Suprapubic skin (tissue), 4 donors: Measurements from ENCODE around the gene CYP2B6. TPM values are rescaled to one million over a fixed set of nuclear protein-coding genes. Genes with fewer than 3 reads are reported as not detected.
"Not testable (repeated sequence)": the region's sequence is repeated elsewhere in the genome, so short reads cannot be mapped to it uniquely, and the experiment has no call there.

Source experiments
- DNase-seq, 2 donors: peaks; one replicate each; pipeline ENCODE4 v3.0.0-alpha.2; 2019; ENCODE audit warnings: low spot score in 2 of 2
- H3K27ac ChIP-seq: fragments of 200-600 bp; sonication (generic); one replicate; pipeline ENCODE4 v1.5.1; 2019
- H3K27me3 ChIP-seq: fragments of 200-600 bp; sonication (generic); one replicate; pipeline ENCODE4 v1.5.1; 2019
- H3K36me3 ChIP-seq: fragments of 200-600 bp; sonication (generic); one replicate; pipeline ENCODE4 v1.5.1; 2019
- H3K4me1 ChIP-seq: fragments of 200-600 bp; sonication (generic); one replicate; pipeline ENCODE4 v1.5.1; 2019
- H3K4me3 ChIP-seq: fragments of 200-600 bp; sonication (generic); one replicate; pipeline ENCODE4 v1.5.1; 2019; ENCODE audit warnings: mild to moderate bottlenecking
- H3K9me3 ChIP-seq: fragments of 200-600 bp; sonication (generic); one replicate; pipeline ENCODE4 v1.5.1; 2019
- EP300 ChIP-seq: sonication (generic); formaldehyde crosslinking; IDR thresholded peaks from one replicate; pipeline ENCODE4 v1.6.1; 2017; ENCODE audit warnings: antibody characterized with exemption
- POLR2A ChIP-seq, 2 donors: fragments of 450-650 bp; IDR thresholded peaks; one replicate each; pipeline ENCODE4 v1.6.1; 2017; ENCODE audit warnings: antibody characterized with exemption in 2 of 2, mild to moderate bottlenecking in 2 of 2, moderate library complexity in 2 of 2
- POLR2AphosphoS5 ChIP-seq, 3 donors: sonication (generic); formaldehyde crosslinking; IDR thresholded peaks; one replicate each; pipeline ENCODE4 v1.6.1; 2017; ENCODE audit warnings: antibody characterized with exemption in 3 of 3
- WGBS: methylation state at CpG from one replicate; pipeline ENCODE4 v1.1.5; 2018; 5-methylcytosine and 5-hydroxymethylcytosine counted together
- total RNA-seq, 4 donors: library from RNA; depleted of rRNA; stranded (reverse); fragments of >200 nt; gene quantifications; one replicate each; pipeline ENCODE4 v1.1.0, GENCODE V29; 2016
- TF ChIP-seq, protein P1 (sequence below), 2 donors: fragments of 200-600 bp in 1 of 2; fragments of 450-650 bp in 1 of 2; sonication (generic) in 1 of 2; IDR thresholded peaks; one replicate each; pipeline ENCODE4 v1.5.1; 2016 to 2019; ENCODE audit warnings: antibody characterized with exemption in 2 of 2, mild to moderate bottlenecking in 1 of 2, moderate library complexity in 1 of 2

The CYP2B6 gene
- total RNA-seq, 4 donors from 2014 or later = 0.13 to 4.2 (median 1.0) TPM; not detected in 1

GRCh38 chr19:40995355-40995754 lies 4.3 kb downstream of the CYP2B6 start:
- Histone ChIP-seq H3K36me3 (no peaks in the 10 kb centered on the region), H3K4me3 (no peak overlapping the region), H3K27me3 (peaks cover 4% of the 10 kb centered on the region), H3K9me3 (no peaks in the 10 kb centered on the region), H3K4me1 (no peaks in the 10 kb centered on the region), H3K27ac (no peak overlapping the region)
- WGBS = 90% methylated on average over 2 of the region's 2 CpGs
- TF ChIP-seq EP300 (no peak), POLR2A (IDR thresholded peaks at IDR 0.05) (no peak), POLR2AphosphoS5 (IDR thresholded peaks at IDR 0.05) (no peak)
- TF ChIP-seq, protein P1, sequence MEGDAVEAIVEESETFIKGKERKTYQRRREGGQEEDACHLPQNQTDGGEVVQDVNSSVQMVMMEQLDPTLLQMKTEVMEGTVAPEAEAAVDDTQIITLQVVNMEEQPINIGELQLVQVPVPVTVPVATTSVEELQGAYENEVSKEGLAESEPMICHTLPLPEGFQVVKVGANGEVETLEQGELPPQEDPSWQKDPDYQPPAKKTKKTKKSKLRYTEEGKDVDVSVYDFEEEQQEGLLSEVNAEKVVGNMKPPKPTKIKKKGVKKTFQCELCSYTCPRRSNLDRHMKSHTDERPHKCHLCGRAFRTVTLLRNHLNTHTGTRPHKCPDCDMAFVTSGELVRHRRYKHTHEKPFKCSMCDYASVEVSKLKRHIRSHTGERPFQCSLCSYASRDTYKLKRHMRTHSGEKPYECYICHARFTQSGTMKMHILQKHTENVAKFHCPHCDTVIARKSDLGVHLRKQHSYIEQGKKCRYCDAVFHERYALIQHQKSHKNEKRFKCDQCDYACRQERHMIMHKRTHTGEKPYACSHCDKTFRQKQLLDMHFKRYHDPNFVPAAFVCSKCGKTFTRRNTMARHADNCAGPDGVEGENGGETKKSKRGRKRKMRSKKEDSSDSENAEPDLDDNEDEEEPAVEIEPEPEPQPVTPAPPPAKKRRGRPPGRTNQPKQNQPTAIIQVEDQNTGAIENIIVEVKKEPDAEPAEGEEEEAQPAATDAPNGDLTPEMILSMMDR (IDR thresholded peaks at IDR 0.05) = no peak
- DNase-seq = no peak

DNA sequence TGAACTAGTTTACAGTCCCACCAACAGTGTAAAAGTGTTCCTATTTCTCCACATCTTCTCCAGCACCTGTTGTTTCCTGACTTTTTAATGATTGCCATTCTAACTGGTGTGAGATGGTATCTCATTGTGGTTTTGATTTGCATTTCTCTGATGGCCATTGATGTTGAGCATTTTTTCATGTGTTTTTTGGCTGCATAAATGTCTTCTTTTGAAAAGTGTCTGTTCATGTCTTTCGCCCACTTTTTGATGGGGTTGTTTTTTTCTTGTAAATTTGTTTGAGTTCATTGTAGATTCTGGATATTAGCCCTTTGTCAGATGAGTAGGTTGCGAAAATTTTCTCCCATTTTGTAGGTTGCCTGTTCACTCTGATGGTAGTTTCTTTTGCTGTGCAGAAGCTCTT lies 7.9 kb downstream of the CYP2B6 start:
- not testable (repeated sequence) for H3K36me3 ChIP-seq, H3K9me3 ChIP-seq, H3K4me1 ChIP-seq, DNase-seq, H3K27ac ChIP-seq, H3K4me3 ChIP-seq, H3K27me3 ChIP-seq
- 96% methylated on average over 2 of the region's 2 CpGs for WGBS

DNA sequence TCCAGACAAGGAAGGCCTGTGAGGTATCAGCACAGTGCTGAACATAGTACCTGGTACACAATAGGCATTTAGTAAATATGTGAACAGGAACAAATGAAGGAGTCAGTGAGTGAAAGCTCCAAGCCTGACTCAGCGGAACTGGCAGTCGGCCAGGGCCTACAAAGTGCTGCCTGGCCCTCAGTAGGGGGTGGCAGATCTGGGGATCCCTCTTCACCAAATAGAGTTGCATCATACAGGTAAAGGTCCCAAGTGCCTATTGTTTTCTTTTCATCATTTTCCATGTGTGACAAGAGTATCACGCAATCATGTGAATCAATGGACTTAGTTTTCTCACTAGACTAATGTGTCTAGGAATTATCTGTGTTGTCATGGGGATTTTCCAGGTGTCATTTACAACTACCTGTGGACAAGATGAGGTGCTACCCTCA lies 9.2 kb downstream of the CYP2B6 start:
- 67% methylated on average over 3 of the region's 3 CpGs for WGBS
- DNase-seq = no peak
- Histone ChIP-seq H3K36me3 (no peaks in the 10 kb centered on the region), H3K27me3 (peaks cover 5% of the 10 kb centered on the region), H3K4me1 (no peaks in the 10 kb centered on the region), H3K27ac (no peak overlapping the region), H3K4me3 (no peak overlapping the region), H3K9me3 (no peaks in the 10 kb centered on the region)
- TF ChIP-seq POLR2AphosphoS5 (IDR thresholded peaks at IDR 0.05) (no peak), POLR2A (IDR thresholded peaks at IDR 0.05) (no peak), EP300 (no peak)
- TF ChIP-seq, protein P1 (IDR thresholded peaks at IDR 0.05) = no peak

DNA sequence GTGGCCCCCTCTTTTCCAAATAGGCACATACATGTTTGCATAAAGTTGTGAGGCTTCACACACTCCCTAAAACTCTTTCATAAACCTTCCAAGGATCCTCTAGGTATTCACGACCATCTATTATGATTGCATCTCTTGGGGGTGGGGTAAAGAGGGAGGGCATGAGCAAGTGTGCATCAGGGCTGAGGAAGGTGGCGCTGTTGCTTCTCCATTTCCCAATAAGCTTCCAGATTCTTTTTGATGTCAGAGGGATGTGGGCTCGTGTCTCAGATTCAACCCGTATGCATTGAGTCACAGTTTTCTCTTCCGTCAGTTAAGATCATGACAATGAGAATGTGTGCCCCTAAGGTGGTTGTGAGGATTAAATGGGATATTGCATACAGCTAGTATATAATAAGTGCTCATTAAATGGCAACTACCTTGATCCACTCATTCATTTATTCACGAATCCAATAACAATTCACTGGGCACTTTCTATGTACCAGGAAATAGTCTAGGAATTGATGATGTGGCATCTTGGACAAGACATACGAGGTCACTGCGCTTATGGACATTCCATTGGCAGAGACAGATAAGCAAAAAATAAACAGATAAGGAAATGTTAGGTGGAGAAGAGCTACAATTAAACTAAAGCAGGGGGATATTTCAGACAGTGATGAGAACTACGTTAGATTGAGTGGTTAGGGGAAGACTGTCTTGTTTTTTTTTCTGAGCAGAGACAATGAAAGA lies 10.3 kb downstream of the CYP2B6 start:
- no peak for DNase-seq
- TF ChIP-seq, protein P1 (IDR thresholded peaks at IDR 0.05) = no peak
- WGBS = 71% methylated on average over 9 of the region's 9 CpGs

DNA sequence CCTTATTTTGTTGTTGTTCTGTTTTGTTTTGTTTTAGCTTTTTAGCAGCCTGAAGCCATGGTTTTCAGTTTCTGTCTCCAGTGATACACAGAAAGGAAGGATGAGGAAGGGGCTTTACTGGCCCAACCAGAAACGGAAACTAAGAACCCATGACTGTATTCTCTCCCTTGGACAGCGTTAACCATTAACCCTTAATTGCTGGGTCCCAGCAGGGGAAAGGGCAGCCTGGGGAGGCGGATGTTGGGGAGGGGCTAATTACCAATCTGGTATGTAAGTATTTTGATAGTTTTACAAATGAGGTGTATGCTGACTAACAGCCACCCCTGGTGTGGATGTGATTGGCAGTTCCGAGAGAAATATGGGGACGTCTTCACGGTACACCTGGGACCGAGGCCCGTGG lies 12.6 kb downstream of the CYP2B6 start:
- not testable (repeated sequence) for DNase-seq, H3K27ac ChIP-seq, H3K9me3 ChIP-seq, H3K36me3 ChIP-seq, H3K4me1 ChIP-seq, H3K4me3 ChIP-seq
- 78% methylated on average over 8 of the region's 8 CpGs for WGBS
- peaks cover 14% of the 10 kb centered on the region for H3K27me3 ChIP-seq

More for the DNA sequence above, 10.3 kb downstream of the CYP2B6 start:
- no peaks in the 10 kb centered on the region for H3K36me3 ChIP-seq
- no peak overlapping the region for H3K4me3 ChIP-seq
- peaks cover 7% of the 10 kb centered on the region for H3K27me3 ChIP-seq
- no peaks in the 10 kb centered on the region for H3K9me3 ChIP-seq
- no peaks in the 10 kb centered on the region for H3K4me1 ChIP-seq
- H3K27ac ChIP-seq = no peak overlapping the region

GRCh38 chr19:41009700-41010235 lies 18.7 kb downstream of the CYP2B6 start:
- Histone ChIP-seq H3K4me3 (no peak overlapping the region), H3K36me3 (no peaks in the 10 kb centered on the region), H3K9me3 (no peaks in the 10 kb centered on the region), H3K27me3 (peaks cover 28% of the 10 kb centered on the region), H3K4me1 (no peaks in the 10 kb centered on the region), H3K27ac (no peak overlapping the region)
- DNase-seq = no peak
- TF ChIP-seq, protein P1 (IDR thresholded peaks at IDR 0.05) = no peak
- TF ChIP-seq POLR2AphosphoS5 (IDR thresholded peaks at IDR 0.05) (no peak), POLR2A (IDR thresholded peaks at IDR 0.05) (no peak), EP300 (no peak)
- WGBS = 82% methylated on average over 11 of the region's 11 CpGs
